GM19099 (cell line): Measurements from ENCODE around the gene SAE1.

Source experiments
- POLR2A ChIP-seq: IDR thresholded peaks from 3 replicates; pipeline ENCODE4 v1.6.1; 2011; ENCODE audit warnings: low read depth; ENCODE audit not compliant: insufficient read length; ENCODE audit errors: extremely low read depth

Gene SAE1

GRCh38 chr19:47112166-47112996 lies 18.3 kb upstream of the SAE1 start:
- TF ChIP-seq POLR2A: peak; percentile 90

GRCh38 chr19:47112997-47113849 lies 17.4 kb upstream of the SAE1 start, which contains the start of gene ZC3H4:
Gene ZC3H4, minus strand, starts transcription at chr19:47113776. Its CDS starts 1,192 bp downstream, at chr19:47112584.
- peak; percentile 76 for TF ChIP-seq POLR2A

GRCh38 chr19:47113850-47114651 lies 16.6 kb upstream of the SAE1 start:
- TF ChIP-seq POLR2A: no peak

- TF ChIP-seq POLR2A: no peak
Observed at GRCh38 chr19:47120470-47121067, 10.1 kb upstream of the SAE1 start.

GRCh38 chr19:47122359-47123335 lies 8.0 kb upstream of the SAE1 start:
- no peak for TF ChIP-seq POLR2A

- TF ChIP-seq POLR2A: no peak
Observed at GRCh38 chr19:47123406-47123805, 7.2 kb upstream of the SAE1 start.

- TF ChIP-seq POLR2A: no peak
Observed at GRCh38 chr19:47124937-47125668, 5.5 kb upstream of the SAE1 start.

GRCh38 chr19:47125669-47125938 lies 5.0 kb upstream of the SAE1 start:
- TF ChIP-seq POLR2A: no peak

- TF ChIP-seq POLR2A: no peak
Observed at GRCh38 chr19:47129579-47129978, 1.1 kb upstream of the SAE1 start.

GRCh38 chr19:47130120-47130588 lies 481 bp upstream of the SAE1 start:
- TF ChIP-seq POLR2A: no peak

- no peak for TF ChIP-seq POLR2A
Observed at GRCh38 chr19:47132194-47132852, 1.7 kb downstream of the SAE1 start.

- no peak for TF ChIP-seq POLR2A
Observed at GRCh38 chr19:47133021-47133471, 2.4 kb downstream of the SAE1 start.
